ENCODE measurements around the gene GBX2. TPM values are rescaled to one million over a fixed set of nuclear protein-coding genes. Genes with fewer than 3 reads are reported as not detected.
"Not testable (repeated sequence)": the region's sequence is repeated elsewhere in the genome, so short reads cannot be mapped to it uniquely, and the experiment has no call there.

GBX2 gene
- total and polyA plus RNA-seq, 2 experiments from 2014 or later: not detected

GRCh38 chr2:236143811-236144210 is 24.4 kb downstream of the GBX2 start:
- Histone ChIP-seq H3K27me3 (replicated peaks; ENCODE audit: insufficient read depth) (peaks cover 14% of the 10 kb centered on the region; the same call in 1 of the 2 replicates), H3K4me3 (no peak overlapping the region), H3K9ac (no peak overlapping the region), H3K27ac (no peak overlapping the region), H3K9me3 (ENCODE audit: low read depth) (no peaks in the 10 kb centered on the region), H4K20me1 (ENCODE audit: insufficient read depth) (no peaks in the 10 kb centered on the region), H3K79me2 (ENCODE audit: insufficient read depth) (no peaks in the 10 kb centered on the region), H3K4me2 (ENCODE audit: unreplicated experiment) (no peak overlapping the region), H2AFZ (no peak overlapping the region), H3K4me1 (ENCODE audit: insufficient read depth) (no peaks in the 10 kb centered on the region), H3F3A (ENCODE audit: insufficient read depth) (no peaks in the 10 kb centered on the region), H3K36me3 (ENCODE audit: low read depth) (no peaks in the 10 kb centered on the region), H3K9me2 (ENCODE audit: insufficient read depth) (no peaks in the 10 kb centered on the region)
- WGBS, 2 experiments (ENCODE audit: low coverage in 1 of 2, low lambda C conversion rate in 2 of 2, missing lambda C conversion rate in 2 of 2): 81 to 84% methylated on average over 10 of the region's 10 CpGs
- in situ Hi-C loops (cut with MboI): no loop called here
- DNase-seq: no peak
- no peak for TF ChIP-seq EZH2 (IDR thresholded peaks at IDR 0.05; ENCODE audit: insufficient read depth, poor library complexity, severe bottlenecking)
- TF ChIP-seq EZH2phosphoT487 (IDR thresholded peaks at IDR 0.05; ENCODE audit: insufficient read depth, low read depth): no peak

DNA sequence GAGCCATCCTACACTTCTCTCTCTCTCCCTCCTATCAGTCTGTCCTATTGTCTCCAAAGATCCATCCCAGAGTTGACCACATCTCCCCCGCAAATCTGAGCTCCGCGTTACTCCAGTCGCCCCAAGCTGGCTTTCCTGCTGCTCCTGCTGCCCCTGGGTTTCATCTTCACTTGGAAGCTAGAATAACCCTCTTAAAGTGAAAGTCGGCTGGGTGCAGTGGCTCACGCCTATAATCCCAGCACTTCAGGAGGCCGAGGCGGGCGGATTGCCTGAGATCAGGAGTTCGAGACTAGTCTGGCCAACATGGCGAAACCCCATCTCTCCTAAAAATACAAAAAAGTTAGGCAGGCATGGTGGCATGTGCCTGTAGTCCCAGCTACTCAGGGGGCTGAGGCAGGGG is 26.6 kb downstream of the GBX2 start:
- H3K4me1 ChIP-seq (ENCODE audit: insufficient read depth); H3K4me2 ChIP-seq (ENCODE audit: unreplicated experiment); H3K9me3 ChIP-seq (ENCODE audit: low read depth); H3K79me2 ChIP-seq (ENCODE audit: insufficient read depth); H3K9me2 ChIP-seq (ENCODE audit: insufficient read depth); DNase-seq; H3K9ac ChIP-seq; H3F3A ChIP-seq (ENCODE audit: insufficient read depth); H4K20me1 ChIP-seq (ENCODE audit: insufficient read depth); H3K36me3 ChIP-seq (ENCODE audit: low read depth); H3K4me3 ChIP-seq; H2AFZ ChIP-seq; in situ Hi-C loops (cut with MboI); H3K27ac ChIP-seq: not testable (repeated sequence)
- H3K27me3 ChIP-seq (replicated peaks; ENCODE audit: insufficient read depth): 0 out of 2 replicates have a peak, but pooled peaks cover 14% of the 10 kb centered on the region
- WGBS, 2 experiments (ENCODE audit: low coverage in 1 of 2, low lambda C conversion rate in 2 of 2, missing lambda C conversion rate in 2 of 2): 86 to 87% methylated on average over 11 of the region's 11 CpGs

- in situ Hi-C loops (cut with MboI): no loop called here
- Histone ChIP-seq H3F3A (ENCODE audit: insufficient read depth) (no peaks in the 10 kb centered on the region), H3K79me2 (ENCODE audit: insufficient read depth) (no peaks in the 10 kb centered on the region), H3K4me1 (ENCODE audit: insufficient read depth) (no peaks in the 10 kb centered on the region), H3K4me3 (no peak overlapping the region), H3K4me2 (ENCODE audit: unreplicated experiment) (no peak overlapping the region), H3K27me3 (replicated peaks; ENCODE audit: insufficient read depth) (0 out of 2 replicates have a peak, but pooled peaks cover 4% of the 10 kb centered on the region), H4K20me1 (ENCODE audit: insufficient read depth) (no peaks in the 10 kb centered on the region), H3K36me3 (ENCODE audit: low read depth) (no peaks in the 10 kb centered on the region), H3K27ac (no peak overlapping the region), H3K9me2 (ENCODE audit: insufficient read depth) (no peaks in the 10 kb centered on the region), H2AFZ (no peak overlapping the region), H3K9me3 (ENCODE audit: low read depth) (no peaks in the 10 kb centered on the region), H3K9ac (no peak overlapping the region)
- DNase-seq: no peak
- 92 to 95% methylated on average over 10 of the region's 10 CpGs for WGBS, 2 experiments (ENCODE audit: low coverage in 1 of 2, low lambda C conversion rate in 2 of 2, missing lambda C conversion rate in 2 of 2)
- no peak for TF ChIP-seq EZH2 (IDR thresholded peaks at IDR 0.05; ENCODE audit: insufficient read depth, poor library complexity, severe bottlenecking)
- TF ChIP-seq EZH2phosphoT487 (IDR thresholded peaks at IDR 0.05; ENCODE audit: insufficient read depth, low read depth): no peak
Measured at GRCh38 chr2:236137066-236137465, 31.1 kb downstream of the GBX2 start.

DNA sequence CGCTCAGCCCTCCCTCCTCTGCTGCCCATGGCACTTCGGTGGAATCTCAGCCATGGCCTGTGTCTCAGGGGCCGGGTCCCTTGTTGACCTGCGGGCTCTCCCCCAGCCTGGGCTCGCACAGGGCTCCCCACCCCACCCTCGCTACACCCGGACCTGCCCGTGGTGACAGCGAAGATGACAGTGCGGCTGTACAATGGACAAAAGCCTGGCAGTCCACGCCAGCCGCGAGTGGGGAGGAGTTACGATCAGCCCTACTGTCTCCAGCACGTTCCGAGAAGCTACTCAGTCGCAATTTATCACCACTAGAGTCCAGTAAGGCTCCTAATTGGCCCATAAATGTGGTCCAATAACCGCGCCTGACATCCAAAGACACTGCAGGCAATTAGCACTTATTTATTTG is 31.6 kb downstream of the GBX2 start:
- H3K9ac ChIP-seq: no peak overlapping the region
- H3K9me3 ChIP-seq (ENCODE audit: low read depth): no peaks in the 10 kb centered on the region
- TF ChIP-seq EZH2 (IDR thresholded peaks at IDR 0.05; ENCODE audit: insufficient read depth, poor library complexity, severe bottlenecking) (no peak), EZH2phosphoT487 (IDR thresholded peaks at IDR 0.05; ENCODE audit: insufficient read depth, low read depth) (no peak)
- 0 out of 2 replicates have a peak, but pooled peaks cover 4% of the 10 kb centered on the region for H3K27me3 ChIP-seq (replicated peaks; ENCODE audit: insufficient read depth)
- no peaks in the 10 kb centered on the region for H3K36me3 ChIP-seq (ENCODE audit: low read depth)
- in situ Hi-C loops (cut with MboI): no loop called here
- WGBS, 2 experiments (ENCODE audit: low coverage in 1 of 2, low lambda C conversion rate in 2 of 2, missing lambda C conversion rate in 2 of 2): 91 to 94% methylated on average over 19 of the region's 19 CpGs
- H2AFZ ChIP-seq: no peak overlapping the region
- DNase-seq: no peak
- H3K79me2 ChIP-seq (ENCODE audit: insufficient read depth): no peaks in the 10 kb centered on the region
- no peaks in the 10 kb centered on the region for H4K20me1 ChIP-seq (ENCODE audit: insufficient read depth)
- no peak overlapping the region for H3K4me3 ChIP-seq
- H3K4me1 ChIP-seq (ENCODE audit: insufficient read depth): no peaks in the 10 kb centered on the region
- no peaks in the 10 kb centered on the region for H3F3A ChIP-seq (ENCODE audit: insufficient read depth)
- no peak overlapping the region for H3K27ac ChIP-seq
- no peak overlapping the region for H3K4me2 ChIP-seq (ENCODE audit: unreplicated experiment)
- no peaks in the 10 kb centered on the region for H3K9me2 ChIP-seq (ENCODE audit: insufficient read depth)

GRCh38 chr2:236133410-236134012 is 34.7 kb downstream of the GBX2 start:
- TF ChIP-seq EZH2 (IDR thresholded peaks at IDR 0.05; ENCODE audit: insufficient read depth, poor library complexity, severe bottlenecking) (no peak), EZH2phosphoT487 (IDR thresholded peaks at IDR 0.05; ENCODE audit: insufficient read depth, low read depth) (no peak)
- Histone ChIP-seq H3K27ac (no peak overlapping the region), H3K4me2 (ENCODE audit: unreplicated experiment) (no peak overlapping the region), H3K4me3 (no peak overlapping the region), H3K36me3 (ENCODE audit: low read depth) (no peaks in the 10 kb centered on the region), H3K9me2 (ENCODE audit: insufficient read depth) (no peaks in the 10 kb centered on the region), H3K27me3 (replicated peaks; ENCODE audit: insufficient read depth) (no peaks in the 10 kb centered on the region), H4K20me1 (ENCODE audit: insufficient read depth) (no peaks in the 10 kb centered on the region), H2AFZ (no peak overlapping the region), H3K9me3 (ENCODE audit: low read depth) (no peaks in the 10 kb centered on the region), H3K4me1 (ENCODE audit: insufficient read depth) (no peaks in the 10 kb centered on the region), H3K9ac (no peak overlapping the region), H3K79me2 (ENCODE audit: insufficient read depth) (no peaks in the 10 kb centered on the region), H3F3A (ENCODE audit: insufficient read depth) (no peaks in the 10 kb centered on the region)
- in situ Hi-C loops (cut with MboI): no loop called here
- no peak for DNase-seq
- 89 to 94% methylated on average over 10 to 12 of the region's 12 CpGs for WGBS, 2 experiments (ENCODE audit: low coverage in 1 of 2, low lambda C conversion rate in 2 of 2, missing lambda C conversion rate in 2 of 2)
